ENCODE measurements around the gene SLC35G3. TPM values are rescaled to one million over a fixed set of nuclear protein-coding genes. Genes with fewer than 3 reads are reported as not detected.

Gene SLC35G3
- polyA plus RNA-seq, 1 donor from 2014 or later: not detected

DNA sequence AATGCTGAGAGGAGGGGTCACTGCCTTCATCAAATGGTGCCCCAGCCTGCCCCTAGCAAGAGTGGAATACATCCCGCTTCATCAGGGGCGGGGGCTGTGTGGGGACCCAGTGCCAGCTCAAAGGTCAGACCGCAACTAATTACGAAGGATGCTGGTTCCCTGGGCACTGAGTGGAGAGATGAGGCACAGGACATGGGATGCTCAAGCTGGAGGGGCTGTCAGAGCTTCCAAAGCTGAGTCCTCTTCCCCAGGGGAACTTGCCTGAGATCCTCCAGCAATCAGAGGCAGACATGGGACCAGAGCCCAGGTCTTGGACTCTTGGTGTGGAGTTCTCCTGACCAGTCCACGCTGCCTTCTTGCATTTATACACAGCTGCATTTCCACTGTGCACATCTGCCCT, 27.7 kb downstream of the SLC35G3 start:
- Histone ChIP-seq H3K9ac (ENCODE audit: low read length) (no peak overlapping the region), H3K4me2 (ENCODE audit: low read length) (no peak overlapping the region), H3K4me3 (ENCODE audit: low read length) (no peak overlapping the region), H3K27ac (ENCODE audit: low read length) (no peak overlapping the region), H3K9me2 (ENCODE audit: insufficient read depth, low read length) (no peaks in the 10 kb centered on the region), H3K36me3 (ENCODE audit: insufficient read depth, low read length) (no peaks in the 10 kb centered on the region), H3F3A (ENCODE audit: insufficient read depth, low read length, poor library complexity, severe bottlenecking) (no peaks in the 10 kb centered on the region), H3K79me2 (replicated peaks; ENCODE audit: insufficient read depth, low read length) (no peaks in the 10 kb centered on the region), H3K9me3 (ENCODE audit: low read length) (no peaks in the 10 kb centered on the region), H3K27me3 (ENCODE audit: insufficient read depth, low read depth, low read length) (no peaks in the 10 kb centered on the region), H4K20me1 (ENCODE audit: insufficient read depth) (no peaks in the 10 kb centered on the region), H2AFZ (ENCODE audit: low read depth, low read length) (no peak overlapping the region)
- TF ChIP-seq TAF1 (IDR thresholded peaks at IDR 0.05; ENCODE audit: low read depth) (no peak), RAD21 (conservative IDR thresholded peaks at IDR 0.05) (no peak), MXI1 (conservative IDR thresholded peaks at IDR 0.05; ENCODE audit: poor library complexity, severe bottlenecking) (no peak), EP300 (conservative IDR thresholded peaks at IDR 0.05; ENCODE audit: poor library complexity, severe bottlenecking) (no peak), POLR2AphosphoS5 (IDR thresholded peaks at IDR 0.05) (no peak), SMC3 (conservative IDR thresholded peaks at IDR 0.05; ENCODE audit: poor library complexity) (no peak), EZH2 (IDR thresholded peaks at IDR 0.05; ENCODE audit: borderline replicate concordance, insufficient read depth, low read length, poor library complexity, severe bottlenecking) (no peak)
- TF ChIP-seq, protein P1, sequence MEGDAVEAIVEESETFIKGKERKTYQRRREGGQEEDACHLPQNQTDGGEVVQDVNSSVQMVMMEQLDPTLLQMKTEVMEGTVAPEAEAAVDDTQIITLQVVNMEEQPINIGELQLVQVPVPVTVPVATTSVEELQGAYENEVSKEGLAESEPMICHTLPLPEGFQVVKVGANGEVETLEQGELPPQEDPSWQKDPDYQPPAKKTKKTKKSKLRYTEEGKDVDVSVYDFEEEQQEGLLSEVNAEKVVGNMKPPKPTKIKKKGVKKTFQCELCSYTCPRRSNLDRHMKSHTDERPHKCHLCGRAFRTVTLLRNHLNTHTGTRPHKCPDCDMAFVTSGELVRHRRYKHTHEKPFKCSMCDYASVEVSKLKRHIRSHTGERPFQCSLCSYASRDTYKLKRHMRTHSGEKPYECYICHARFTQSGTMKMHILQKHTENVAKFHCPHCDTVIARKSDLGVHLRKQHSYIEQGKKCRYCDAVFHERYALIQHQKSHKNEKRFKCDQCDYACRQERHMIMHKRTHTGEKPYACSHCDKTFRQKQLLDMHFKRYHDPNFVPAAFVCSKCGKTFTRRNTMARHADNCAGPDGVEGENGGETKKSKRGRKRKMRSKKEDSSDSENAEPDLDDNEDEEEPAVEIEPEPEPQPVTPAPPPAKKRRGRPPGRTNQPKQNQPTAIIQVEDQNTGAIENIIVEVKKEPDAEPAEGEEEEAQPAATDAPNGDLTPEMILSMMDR (IDR thresholded peaks at IDR 0.05; ENCODE audit: poor library complexity, severe bottlenecking): no peak
- TF ChIP-seq, protein P2, sequence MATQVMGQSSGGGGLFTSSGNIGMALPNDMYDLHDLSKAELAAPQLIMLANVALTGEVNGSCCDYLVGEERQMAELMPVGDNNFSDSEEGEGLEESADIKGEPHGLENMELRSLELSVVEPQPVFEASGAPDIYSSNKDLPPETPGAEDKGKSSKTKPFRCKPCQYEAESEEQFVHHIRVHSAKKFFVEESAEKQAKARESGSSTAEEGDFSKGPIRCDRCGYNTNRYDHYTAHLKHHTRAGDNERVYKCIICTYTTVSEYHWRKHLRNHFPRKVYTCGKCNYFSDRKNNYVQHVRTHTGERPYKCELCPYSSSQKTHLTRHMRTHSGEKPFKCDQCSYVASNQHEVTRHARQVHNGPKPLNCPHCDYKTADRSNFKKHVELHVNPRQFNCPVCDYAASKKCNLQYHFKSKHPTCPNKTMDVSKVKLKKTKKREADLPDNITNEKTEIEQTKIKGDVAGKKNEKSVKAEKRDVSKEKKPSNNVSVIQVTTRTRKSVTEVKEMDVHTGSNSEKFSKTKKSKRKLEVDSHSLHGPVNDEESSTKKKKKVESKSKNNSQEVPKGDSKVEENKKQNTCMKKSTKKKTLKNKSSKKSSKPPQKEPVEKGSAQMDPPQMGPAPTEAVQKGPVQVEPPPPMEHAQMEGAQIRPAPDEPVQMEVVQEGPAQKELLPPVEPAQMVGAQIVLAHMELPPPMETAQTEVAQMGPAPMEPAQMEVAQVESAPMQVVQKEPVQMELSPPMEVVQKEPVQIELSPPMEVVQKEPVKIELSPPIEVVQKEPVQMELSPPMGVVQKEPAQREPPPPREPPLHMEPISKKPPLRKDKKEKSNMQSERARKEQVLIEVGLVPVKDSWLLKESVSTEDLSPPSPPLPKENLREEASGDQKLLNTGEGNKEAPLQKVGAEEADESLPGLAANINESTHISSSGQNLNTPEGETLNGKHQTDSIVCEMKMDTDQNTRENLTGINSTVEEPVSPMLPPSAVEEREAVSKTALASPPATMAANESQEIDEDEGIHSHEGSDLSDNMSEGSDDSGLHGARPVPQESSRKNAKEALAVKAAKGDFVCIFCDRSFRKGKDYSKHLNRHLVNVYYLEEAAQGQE (IDR thresholded peaks at IDR 0.05; ENCODE audit: borderline replicate concordance): no peak

DNA sequence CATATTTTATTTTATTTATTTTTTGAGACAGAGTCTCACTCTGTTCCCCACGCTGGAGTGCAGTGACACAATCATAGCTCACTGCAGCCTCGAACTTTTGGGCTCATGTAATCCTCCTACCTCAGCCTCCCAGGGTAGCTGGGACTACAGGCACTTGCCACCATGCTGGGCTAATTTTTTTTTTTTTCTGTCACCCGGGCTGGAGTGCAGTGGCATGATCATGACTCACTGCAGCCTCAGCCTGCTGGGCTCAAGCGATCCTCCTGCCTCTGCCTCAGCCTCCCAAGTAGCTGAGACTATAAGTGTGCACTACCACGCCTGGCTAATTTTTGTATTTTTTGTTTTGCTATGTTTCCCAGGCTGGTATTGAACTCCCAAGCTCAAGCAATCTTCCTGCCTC, 29.5 kb downstream of the SLC35G3 start:
- H3K4me2 ChIP-seq (ENCODE audit: low read length): no peak overlapping the region
- no peak overlapping the region for H3K9ac ChIP-seq (ENCODE audit: low read length)
- no peak overlapping the region for H3K4me3 ChIP-seq (ENCODE audit: low read length)
- no peaks in the 10 kb centered on the region for H4K20me1 ChIP-seq (ENCODE audit: insufficient read depth)
- no peak for TF ChIP-seq POLR2AphosphoS5 (IDR thresholded peaks at IDR 0.05)
- no peak for TF ChIP-seq EZH2 (IDR thresholded peaks at IDR 0.05; ENCODE audit: borderline replicate concordance, insufficient read depth, low read length, poor library complexity, severe bottlenecking)
- no peak for TF ChIP-seq RAD21 (conservative IDR thresholded peaks at IDR 0.05)
- TF ChIP-seq, protein P2 (IDR thresholded peaks at IDR 0.05; ENCODE audit: borderline replicate concordance): no peak
- TF ChIP-seq, protein P1 (IDR thresholded peaks at IDR 0.05; ENCODE audit: poor library complexity, severe bottlenecking): no peak
- TF ChIP-seq EP300 (conservative IDR thresholded peaks at IDR 0.05; ENCODE audit: poor library complexity, severe bottlenecking): no peak
- TF ChIP-seq SMC3 (conservative IDR thresholded peaks at IDR 0.05; ENCODE audit: poor library complexity): no peak
- TF ChIP-seq MXI1 (conservative IDR thresholded peaks at IDR 0.05; ENCODE audit: poor library complexity, severe bottlenecking): no peak
- no peak for TF ChIP-seq TAF1 (IDR thresholded peaks at IDR 0.05; ENCODE audit: low read depth)
- H3K9me3 ChIP-seq (ENCODE audit: low read length): no peaks in the 10 kb centered on the region
- H3F3A ChIP-seq (ENCODE audit: insufficient read depth, low read length, poor library complexity, severe bottlenecking): no peaks in the 10 kb centered on the region
- no peak overlapping the region for H3K27ac ChIP-seq (ENCODE audit: low read length)
- no peaks in the 10 kb centered on the region for H3K9me2 ChIP-seq (ENCODE audit: insufficient read depth, low read length)
- no peaks in the 10 kb centered on the region for H3K79me2 ChIP-seq (replicated peaks; ENCODE audit: insufficient read depth, low read length)
- H3K36me3 ChIP-seq (ENCODE audit: insufficient read depth, low read length): no peaks in the 10 kb centered on the region
- no peaks in the 10 kb centered on the region for H3K27me3 ChIP-seq (ENCODE audit: insufficient read depth, low read depth, low read length)
- no peak overlapping the region for H2AFZ ChIP-seq (ENCODE audit: low read depth, low read length)

Measured in neural cell (in vitro differentiated cells).